ENCODE results near the gene PTPN4.

DNA sequence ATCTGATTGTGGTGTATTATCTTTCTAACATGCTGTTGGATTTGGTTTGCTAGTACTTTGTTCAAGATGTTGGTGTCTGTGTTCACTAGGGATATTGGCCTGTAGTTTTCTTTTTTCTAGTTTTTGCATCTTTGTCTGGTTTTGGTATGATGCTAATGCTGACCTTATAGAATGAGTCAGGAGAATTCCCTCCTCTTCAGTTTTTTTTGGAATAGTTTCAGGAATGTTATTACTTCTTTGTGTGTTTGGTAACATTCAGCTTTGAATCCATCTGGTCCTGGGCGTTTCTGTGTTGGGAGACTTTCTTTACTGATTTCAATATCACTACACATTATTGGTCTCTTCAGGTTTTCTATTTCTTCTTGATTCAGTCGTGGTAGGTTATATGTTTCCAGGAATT is 129.0 kb downstream of the PTPN4 start:
- TF ChIP-seq BRCA1 (IDR thresholded peaks at IDR 0.05; ENCODE audit: low read depth, low read length) = no peak
- TF ChIP-seq GABPA (IDR thresholded peaks at IDR 0.05; ENCODE audit: borderline replicate concordance, insufficient read depth, low read length) = no peak
- TF ChIP-seq TAF7 (optimal IDR thresholded peaks at IDR 0.05; ENCODE audit: borderline replicate concordance, low read depth, low read length) = no peak
- TF ChIP-seq EP300 (IDR thresholded peaks at IDR 0.05; ENCODE audit: borderline replicate concordance in 1 of 2, low read depth in 2 of 2, low read length in 2 of 2) = no peak
- TF ChIP-seq MAX (IDR thresholded peaks at IDR 0.05) = no peak
- no peak for TF ChIP-seq POLR2A (IDR thresholded peaks at IDR 0.05; ENCODE audit: control extremely low read depth in 1 of 2, low read depth in 2 of 2, low read length in 2 of 2)
- no peak for TF ChIP-seq SIN3A (conservative IDR thresholded peaks at IDR 0.05 in 1 of 2, IDR thresholded peaks at IDR 0.05 in 1 of 2; ENCODE audit: low read depth in 1 of 2, low read length in 2 of 2)
- no peak for TF ChIP-seq CTCF (IDR thresholded peaks at IDR 0.05; ENCODE audit: control extremely low read depth in 1 of 3, insufficient read depth in 1 of 3, low read depth in 1 of 3, low read length in 3 of 3)

Data from H1 (cell line).